ENCODE results near the gene TMEM256. TPM values are rescaled to one million over a fixed set of nuclear protein-coding genes. Genes with fewer than 3 reads are reported as not detected.

TMEM256 gene
- total RNA-seq, 1 donor from 2014 or later: 212 TPM

- DNase-seq (ENCODE audit: low read depth in 2 of 2): no peak
Measured at GRCh38 chr17:7354262-7354843, 49.5 kb downstream of the TMEM256 start.

Other genes with a start within 250 kb of the TMEM256 start
- gene ASGR1, start 224.7 kb downstream of the TMEM256 start, total RNA-seq: 14.8 and 26.2 TPM in 2 replicates
- gene DLG4, start 184.3 kb downstream of the TMEM256 start, total RNA-seq: 5.3 and 11.4 TPM in 2 replicates
- 219 and 341 TPM in 2 replicates for gene ACADVL, start 184.2 kb downstream of the TMEM256 start, total RNA-seq
- 28.6 and 37.0 TPM in 2 replicates for gene DVL2, start 169.6 kb downstream of the TMEM256 start, total RNA-seq
- gene PHF23, start 164.6 kb downstream of the TMEM256 start, total RNA-seq: 29.7 and 45.6 TPM in 2 replicates
- 92.6 and 197 TPM in 2 replicates for gene GABARAP, start 161.6 kb downstream of the TMEM256 start, total RNA-seq
- 25.9 and 35.5 TPM in 2 replicates for gene CTDNEP1, start 152.4 kb downstream of the TMEM256 start, total RNA-seq
- gene ELP5, start 151.9 kb downstream of the TMEM256 start, total RNA-seq: 31.8 and 34.6 TPM in 2 replicates
- gene CLDN7, start 141.6 kb downstream of the TMEM256 start, total RNA-seq: 1.0 and 2.7 TPM in 2 replicates
- gene SLC2A4, start 122.4 kb downstream of the TMEM256 start, total RNA-seq: 0.76 and 0.90 TPM in 2 replicates
- gene YBX2, start 109.5 kb downstream of the TMEM256 start, total RNA-seq: 0.25 and 0.26 TPM in 2 replicates
- 540 and 622 TPM in 2 replicates for gene EIF5A, start 96.5 kb downstream of the TMEM256 start, total RNA-seq
- 19.1 and 28.3 TPM in 2 replicates for gene GPS2, start 88.7 kb downstream of the TMEM256 start, total RNA-seq
- gene NEURL4, start 74.8 kb downstream of the TMEM256 start, total RNA-seq: 9.1 and 15.0 TPM in 2 replicates
- gene ACAP1, start 67.6 kb downstream of the TMEM256 start, total RNA-seq: 0.26 and 1.0 TPM in 2 replicates
- gene KCTD11, start 51.9 kb downstream of the TMEM256 start, total RNA-seq: 2.3 and 3.4 TPM in 2 replicates
- gene TMEM95, start 48.9 kb downstream of the TMEM256 start, total RNA-seq: not detected in 2 replicates
- gene TNK1, start 23.0 kb downstream of the TMEM256 start, total RNA-seq: 2.1 and 2.3 TPM in 2 replicates
- gene PLSCR3, start 9.6 kb downstream of the TMEM256 start, total RNA-seq: 13.5 and 34.0 TPM in 2 replicates
- 1.4 and 3.0 TPM in 2 replicates for gene NLGN2, start 3.7 kb upstream of the TMEM256 start, total RNA-seq
- not detected in 2 replicates for gene SPEM1, start 16.2 kb upstream of the TMEM256 start, total RNA-seq
- gene SPEM2, start 21.5 kb upstream of the TMEM256 start, total RNA-seq: not detected in 2 replicates
- gene SPEM3, start 24.8 kb upstream of the TMEM256 start, total RNA-seq: not detected in 2 replicates
- gene TMEM102, start 31.3 kb upstream of the TMEM256 start, total RNA-seq: 6.8 and 10.1 TPM in 2 replicates
- 0.13 and 0.38 TPM in 2 replicates for gene FGF11, start 35.4 kb upstream of the TMEM256 start, total RNA-seq
- gene CHRNB1, start 41.0 kb upstream of the TMEM256 start, total RNA-seq: 7.2 and 10.0 TPM in 2 replicates
- 6.7 and 11.3 TPM in 2 replicates for gene ZBTB4, start 75.5 kb upstream of the TMEM256 start, total RNA-seq
- not detected in 2 replicates for gene SLC35G6, start 77.3 kb upstream of the TMEM256 start, total RNA-seq
- gene POLR2A, start 80.3 kb upstream of the TMEM256 start, total RNA-seq: 56.5 and 87.0 TPM in 2 replicates
- 4.7 and 9.4 TPM in 2 replicates for gene TNFSF12, start 145.0 kb upstream of the TMEM256 start, total RNA-seq
- 0.25 and 0.26 TPM in 2 replicates for gene TNFSF13, start 154.7 kb upstream of the TMEM256 start, total RNA-seq
- 61.2 and 74.1 TPM in 2 replicates for gene SENP3, start 157.8 kb upstream of the TMEM256 start, total RNA-seq
- gene CD68, start 175.5 kb upstream of the TMEM256 start, total RNA-seq: 0.77 and 1.5 TPM in 2 replicates
- 70.0 and 98.1 TPM in 2 replicates for gene MPDU1, start 179.8 kb upstream of the TMEM256 start, total RNA-seq
- gene SOX15, start 186.0 kb upstream of the TMEM256 start, total RNA-seq: 0.13 TPM in 2 replicates
- 29.4 and 35.4 TPM in 2 replicates for gene FXR2, start 210.8 kb upstream of the TMEM256 start, total RNA-seq
- 27.6 and 37.3 TPM in 2 replicates for gene SAT2, start 223.7 kb upstream of the TMEM256 start, total RNA-seq
- gene SHBG, start 226.0 kb upstream of the TMEM256 start, total RNA-seq: 0.13 TPM in 1 of 2 replicates, not detected in the other
- not detected in 2 replicates for gene ATP1B2, start 246.8 kb upstream of the TMEM256 start, total RNA-seq

All from dermis microvascular lymphatic vessel endothelial cell (primary cell).